K562 (cell line): ENCODE results near the gene C16orf78. TPM values are rescaled to one million over a fixed set of nuclear protein-coding genes. Genes with fewer than 3 reads are reported as not detected.

Experiments used
- ATAC-seq: fragments of 200-7000 bp; cut with Tn5 transposase; 3 replicates; pipeline ENCODE4 v1.9.1; 2020; ENCODE audit warnings: moderate library complexity
- BruUV-seq: library from RNA; stranded (reverse); fragments of 400-500 nt; replicated peaks from 2 replicates; lab custom pipeline; 2021; lab: Mats Ljungman, UMichigan
- CTCF ChIA-PET: fragments of 300-600 bp; formaldehyde crosslinking; extraction: SDS; loops from one replicate; lab custom pipeline; 2021; ENCODE audit warnings: low intra/inter-chr PET ratio; lab: Yijun Ruan, JAX
- POLR2A ChIA-PET: fragments of 300-600, 350-650 bp; sonication (Branson Sonifier 250); formaldehyde crosslinking; extraction: SDS; loops from one replicate; lab custom pipeline; 2021; ENCODE audit warnings: antibody characterized with exemption, inconsistent platforms; lab: Yijun Ruan, JAX
- DNase-seq, 4 experiments: peaks; one replicate each; pipeline versions ENCODE4 v3.0.0 to v3.0.0-alpha.2; 2011 to 2018; ENCODE audit warnings: low spot score in 3 of 4, mixed read lengths in 3 of 4; ENCODE audit errors: extremely low read depth in 1 of 4
- FAIRE-seq: peaks from 2 replicates; lab custom pipeline; 2011; peaks lifted over from hg19 to GRCh38; lab: Jason Lieb, UNC
- H2AFZ ChIP-seq: 2 replicates; pipeline ENCODE4 v1.6.0; 2011; ENCODE audit warnings: low read depth, low read length, control low read depth, inconsistent platforms
- H3K27ac ChIP-seq: fragments of 200-600 bp; 3 replicates; pipeline ENCODE4 v1.8.0; 2011; ENCODE audit warnings: low read depth, mild to moderate bottlenecking, control low read depth, inconsistent platforms, low read length, moderate library complexity, mixed read lengths; ENCODE audit errors: extremely low read depth
- H3K27me3 ChIP-seq, 2 experiments: fragments of 300-600 bp in 1 of 2; 2 replicates in 1 of 2; 3 replicates in 1 of 2; pipeline versions ENCODE4 v1.6.0 to v1.8.0; 2011; ENCODE audit warnings: inconsistent platforms in 2 of 2, low read length in 2 of 2, mild to moderate bottlenecking in 1 of 2, mixed read lengths in 1 of 2, moderate library complexity in 1 of 2; ENCODE audit not compliant: control insufficient read depth in 2 of 2, insufficient read depth in 2 of 2
- H3K36me3 ChIP-seq: fragments of 300-600 bp; 3 replicates; pipeline ENCODE4 v1.8.0; 2011; ENCODE audit warnings: mild to moderate bottlenecking, low read length, inconsistent platforms; ENCODE audit not compliant: control insufficient read depth, insufficient read depth
- H3K4me1 ChIP-seq, 2 experiments: fragments of 200-600 bp in 1 of 2; replicated peaks in 1 of 2; 2 replicates in 1 of 2; 3 replicates in 1 of 2; pipeline versions ENCODE4 v1.5.1 to v1.8.0; 2011; ENCODE audit warnings: inconsistent platforms in 2 of 2, low read length in 2 of 2, mild to moderate bottlenecking in 1 of 2, mixed read lengths in 1 of 2, moderate library complexity in 1 of 2; ENCODE audit not compliant: control insufficient read depth in 2 of 2, insufficient read depth in 2 of 2
- H3K4me2 ChIP-seq: 2 replicates; pipeline ENCODE4 v1.6.1; 2011; ENCODE audit warnings: low read length, control low read depth, inconsistent platforms, mixed read lengths; ENCODE audit not compliant: insufficient read depth
- H3K4me3 ChIP-seq: fragments of 200-600 bp; sonication (generic), shearing (Covaris generic); 2 replicates; pipeline ENCODE4 v1.5.1; 2016; ENCODE audit warnings: control low read depth, inconsistent platforms
- H3K79me2 ChIP-seq: fragments of 200-600 bp; 3 replicates; pipeline ENCODE4 v1.8.0; 2011; ENCODE audit warnings: low read length, inconsistent platforms; ENCODE audit not compliant: control insufficient read depth, insufficient read depth
- H3K9ac ChIP-seq, 2 experiments: 2 replicates each; pipeline versions ENCODE4 v1.6.0 to v1.6.1; 2011; ENCODE audit warnings: low read depth in 2 of 2, low read length in 2 of 2, control low read depth in 1 of 2, inconsistent platforms in 1 of 2, mild to moderate bottlenecking in 1 of 2, mixed read lengths in 1 of 2; ENCODE audit not compliant: insufficient read depth in 1 of 2
- H3K9me1 ChIP-seq: one replicate; pipeline ENCODE4 v1.6.0; 2011; ENCODE audit warnings: inconsistent platforms, mild to moderate bottlenecking, low read length, moderate library complexity; ENCODE audit not compliant: control insufficient read depth, insufficient read depth
- H3K9me3 ChIP-seq: replicated peaks from 2 replicates; pipeline ENCODE4 v1.5.1; 2011; ENCODE audit warnings: low read depth, low read length, inconsistent platforms; ENCODE audit not compliant: control insufficient read depth, insufficient read depth
- H4K20me1 ChIP-seq: replicated peaks from 2 replicates; pipeline ENCODE4 v1.6.1; 2011; ENCODE audit warnings: low read length, inconsistent platforms, mixed read lengths; ENCODE audit not compliant: control insufficient read depth, insufficient read depth
- BCLAF1 ChIP-seq, 2 experiments: fragments of 450-650 bp in 1 of 2; IDR thresholded peaks; 2 replicates each; pipeline ENCODE4 v1.6.1; 2011 to 2017; ENCODE audit warnings: low read depth in 2 of 2, antibody characterized with exemption in 1 of 2, borderline replicate concordance in 1 of 2, low read length in 1 of 2, mild to moderate bottlenecking in 1 of 2, mixed read lengths in 1 of 2; ENCODE audit not compliant: control insufficient read depth in 1 of 2
- HDAC8 ChIP-seq: fragments of 450-650 bp; IDR thresholded peaks from 2 replicates; pipeline ENCODE4 v1.6.1; 2016; ENCODE audit warnings: mild to moderate bottlenecking, missing genetic modification characterization, moderate library complexity, missing compliant biosample characterization
- MYNN ChIP-seq, 2 experiments: sonication (generic); formaldehyde crosslinking in 1 of 2; IDR thresholded peaks; 2 replicates each; pipeline versions ENCODE4 v1.5.0 to v1.6.1; 2016 to 2020; ENCODE audit warnings: antibody characterized with exemption in 1 of 2, missing genetic modification reagents in 1 of 2
- RBBP5 ChIP-seq: fragments of 200-600 bp; sonication (generic); IDR thresholded peaks from 2 replicates; pipeline ENCODE4 v1.6.1; 2012; ENCODE audit warnings: borderline replicate concordance, mild to moderate bottlenecking, low read length, control low read depth, inconsistent platforms; ENCODE audit not compliant: insufficient read depth, poor library complexity, severe bottlenecking
- RFX5 ChIP-seq: IDR thresholded peaks from 2 replicates; pipeline ENCODE4 v1.6.1; 2011; ENCODE audit warnings: low read depth, mild to moderate bottlenecking, improper control_type of control experiment, low read length
- TEAD4 ChIP-seq, 2 experiments: sonication (generic) in 1 of 2; formaldehyde crosslinking in 1 of 2; IDR thresholded peaks; 2 replicates each; pipeline versions ENCODE4 v1.6.1 to v1.8.0; 2012 to 2022; ENCODE audit warnings: borderline replicate concordance in 1 of 2, inconsistent platforms in 1 of 2, low read length in 1 of 2, mild to moderate bottlenecking in 1 of 2, missing genetic modification reagents in 1 of 2
- ZNF511 ChIP-seq: sonication (generic); formaldehyde crosslinking; IDR thresholded peaks from 2 replicates; pipeline ENCODE4 v1.8.0; 2022; ENCODE audit warnings: mild to moderate bottlenecking, missing genetic modification reagents
- WGBS: fragments of 100-300 bp; shearing (Covaris generic); methylation state at CpG from one replicate; pipeline ENCODE4 v1.1.6; 2016; ENCODE audit warnings: low coverage, mixed read lengths; ENCODE audit not compliant: insufficient coverage; ENCODE audit errors: missing lambda C conversion rate; 5-methylcytosine and 5-hydroxymethylcytosine counted together
- in situ Hi-C: fragments of 300-500 bp; cut with MboI; formaldehyde crosslinking; loops from 4 replicates; pipeline ENCODE4 v1.15.0; 2018; ENCODE audit warnings: inconsistent platforms, mixed read lengths
- intact Hi-C: fragments of 100-400 bp; cut with micrococcal nuclease; formaldehyde crosslinking; loops from 2 replicates; pipeline ENCODE4 v1.14.2; 2022
- polyA plus RNA-seq, 8 experiments: library from polyadenylated mRNA; depleted of rRNA in 4 of 8; stranded (reverse) in 5 of 8; unstranded in 3 of 8; fragments of >200 nt; fragmentation: Nextera tagmentation in 2 of 8; fragmentation: Illumina TruSeq in 1 of 8; extraction: Ambion mirVana in 2 of 8; extraction: Trizol in 1 of 8; gene quantifications; 2 replicates each; pipeline versions ENCODE4 v1.2.1 to v1.2.3, GENCODE V29; 2011 to 2014; ENCODE audit warnings: inconsistent platforms in 1 of 8, missing spikeins in 1 of 8
- total RNA-seq, 7 experiments: library from RNA; depleted of rRNA in 6 of 7; stranded (reverse); fragments of >200 nt in 6 of 7; fragmentation: Illumina TruSeq in 2 of 7; extraction: Trizol in 2 of 7; gene quantifications; 2 replicates each; pipeline versions ENCODE4 v1.2.1 to v1.2.3, GENCODE V29; 2011 to 2021; ENCODE audit warnings: low replicate concordance in 1 of 7

The C16orf78 gene
- total and polyA plus RNA-seq, 9 of the 15 experiments (the other 6 are each of a cell fraction or from before 2014, with no cell fraction given), result not detected

DNA sequence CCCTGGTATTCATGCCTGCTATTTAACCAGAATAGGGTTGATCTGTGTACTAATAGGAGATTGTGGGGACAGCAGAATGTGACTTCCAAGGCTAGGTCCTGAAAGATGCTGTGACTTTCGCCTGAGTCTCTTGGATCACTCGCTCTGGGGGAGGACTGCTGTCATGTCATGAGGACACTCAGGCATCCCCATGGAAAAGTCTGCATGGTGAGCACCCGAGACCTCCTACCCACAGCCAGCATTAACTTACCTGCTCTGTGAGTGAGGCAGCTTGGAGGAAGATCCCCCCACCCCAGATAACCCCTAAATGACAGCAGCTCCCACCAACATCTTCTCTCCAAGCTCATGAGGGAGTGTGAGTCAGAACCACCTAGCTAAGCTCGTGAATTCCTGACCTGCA lies 30.3 kb upstream of the C16orf78 start:
- Histone ChIP-seq H2AFZ (no peak overlapping the region), H3K4me2 (no peak overlapping the region), H3K4me3 (no peak overlapping the region), H3K27me3 (0 out of 5 replicates have a peak, but pooled peaks cover 0 to 4% of the 10 kb centered on the region in 2 experiments), H3K79me2 (no peaks in the 10 kb centered on the region), H3K9ac (no peak overlapping the region), H3K4me1 (no peaks in the 10 kb centered on the region; a peak in 1 of 5 replicates), H3K9me3 (no peaks in the 10 kb centered on the region), H3K9me1 (no peaks in the 10 kb centered on the region), H3K36me3 (no peaks in the 10 kb centered on the region), H4K20me1 (no peaks in the 10 kb centered on the region; the same call in 1 of the 2 replicates), H3K27ac (no peak overlapping the region)
- ChIA-PET CTCF (no interaction called here), POLR2A (interaction anchor here (0.8 kb wide), 1 partner anchor 124 kb away, joined by 3 read pairs; no protein-coding TSS in a partner anchor)
- no peak for TF ChIP-seq RBBP5
- WGBS, result 0% methylated on average over 4 of the region's 4 CpGs
- DNase-seq (no peak), ATAC-seq (no peak), FAIRE-seq (no peak)
- BruUV-seq, result no TSS peak
- intact Hi-C loops, result no loop called here
- in situ Hi-C loops, result loop anchor here (10.0 kb wide), 1 partner anchor 648 kb away; no protein-coding TSS in a partner anchor

GRCh38 chr16:49344401-49344800 lies 29.2 kb upstream of the C16orf78 start:
- no peaks in the 10 kb centered on the region; a peak in 1 of 5 replicates for H3K4me1 ChIP-seq
- intact Hi-C loops (no loop called here), in situ Hi-C loops (loop anchor here (10.0 kb wide), 1 partner anchor 650 kb away; no protein-coding TSS in a partner anchor)
- H3K9me3 ChIP-seq, result no peaks in the 10 kb centered on the region
- no peak overlapping the region for H3K9ac ChIP-seq
- H3K27ac ChIP-seq, result no peak overlapping the region
- 0 out of 5 replicates have a peak, but pooled peaks cover 0 to 4% of the 10 kb centered on the region in 2 experiments for H3K27me3 ChIP-seq
- FAIRE-seq (no peak), ATAC-seq (no peak), DNase-seq (no peak)
- no peak overlapping the region for H3K4me3 ChIP-seq
- H3K4me2 ChIP-seq, result no peak overlapping the region
- H3K79me2 ChIP-seq, result no peaks in the 10 kb centered on the region
- H3K9me1 ChIP-seq, result no peaks in the 10 kb centered on the region
- H3K36me3 ChIP-seq, result no peaks in the 10 kb centered on the region
- WGBS, result 0% methylated on average over 5 of the region's 5 CpGs
- H4K20me1 ChIP-seq, result peaks cover 6% of the 10 kb centered on the region; the same call in 1 of the 2 replicates
- ChIA-PET CTCF (no interaction called here), POLR2A (no interaction called here)
- BruUV-seq, result no TSS peak
- H2AFZ ChIP-seq, result no peak overlapping the region
- TF ChIP-seq MYNN (IDR thresholded peaks at IDR 0.05) (no peak), MYNN (CRISPR knock-in tag; IDR thresholded peaks at IDR 0.05) (no peak), RFX5 (no peak), HDAC8 (no peak), ZNF511 (CRISPR knock-in tag) (no peak), TEAD4 (IDR thresholded peaks at IDR 0.05; ENCODE audit: low read length) (no peak), TEAD4 (CRISPR knock-in tag; IDR thresholded peaks at IDR 0.05; ENCODE audit: borderline replicate concordance) (no peak), BCLAF1 (IDR thresholded peaks at IDR 0.05; ENCODE audit: borderline replicate concordance in 1 of 2, control insufficient read depth in 1 of 2, low read depth in 2 of 2, low read length in 1 of 2) (no peak)
